ENCODE results near the gene ABCD3. TPM values are rescaled to one million over a fixed set of nuclear protein-coding genes. Genes with fewer than 3 reads are reported as not detected.

Gene ABCD3
- total RNA-seq, 1 experiment from 2014 or later = 93.4 TPM

DNA sequence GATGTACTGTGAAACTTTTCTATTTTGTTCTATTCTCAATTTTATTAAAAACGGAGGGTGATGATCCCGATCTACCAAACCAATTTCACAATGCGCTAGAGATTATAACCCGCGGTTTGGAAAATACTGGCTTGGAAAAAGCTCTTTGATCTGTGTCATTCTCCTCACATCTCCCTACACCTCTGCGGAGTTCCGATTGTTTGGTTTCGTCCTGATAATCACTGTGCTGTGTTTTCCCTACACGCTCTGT, 536 bp upstream of the ABCD3 start:
- no peaks in the 10 kb centered on the region for H3K9me3 Mint-ChIP-seq (ENCODE audit: unreplicated experiment)
- Histone ChIP-seq H3K4me1 (peaks cover 22% of the 10 kb centered on the region), H3K4me3 (ENCODE audit: low read depth, low read length) (peak overlapping the region; percentile 45), H3K9me3 (no peaks in the 10 kb centered on the region), H3K36me3 (ENCODE audit: control insufficient read depth, insufficient read depth, low read length) (no peaks in the 10 kb centered on the region), H3K27me3 (replicated peaks; ENCODE audit: control insufficient read depth, insufficient read depth, low read length) (no peaks in the 10 kb centered on the region)
- DNase-seq = no peak
- no TSS peak for BruUV-seq (replicated peaks)
- intact Hi-C loops (cut with micrococcal nuclease; ENCODE audit: unreplicated experiment) = no loop called here
- no peak for TF ChIP-seq CTCF (IDR thresholded peaks at IDR 0.05; ENCODE audit: insufficient read depth in 1 of 2, low read depth in 1 of 2, low read length in 1 of 2, severe bottlenecking in 1 of 2, unreplicated experiment in 1 of 2)
- POLR2A ChIA-PET = interaction anchor here (0.6 to 1.0 kb wide), 4 partner anchors 33 to 943 kb away, joined by 3 to 5 read pairs (median 4); no protein-coding TSS in a partner anchor
- H3K4me3 Mint-ChIP-seq (ENCODE audit: unreplicated experiment) = no peak overlapping the region
- peaks cover 15% of the 10 kb centered on the region for H3K4me1 Mint-ChIP-seq (ENCODE audit: low read depth, unreplicated experiment)
- H3K27me3 Mint-ChIP-seq (ENCODE audit: insufficient read depth, unreplicated experiment) = no peaks in the 10 kb centered on the region
- no peak overlapping the region for H3K27ac Mint-ChIP-seq (ENCODE audit: unreplicated experiment)
- no peaks in the 10 kb centered on the region for H3K36me3 Mint-ChIP-seq (ENCODE audit: insufficient read depth, unreplicated experiment)
- CTCF ChIA-PET = interaction anchor here (0.7 to 1.0 kb wide), 3 partner anchors 46 to 82 kb away, joined by 4 to 7 read pairs (median 5); no protein-coding TSS in a partner anchor

DNA sequence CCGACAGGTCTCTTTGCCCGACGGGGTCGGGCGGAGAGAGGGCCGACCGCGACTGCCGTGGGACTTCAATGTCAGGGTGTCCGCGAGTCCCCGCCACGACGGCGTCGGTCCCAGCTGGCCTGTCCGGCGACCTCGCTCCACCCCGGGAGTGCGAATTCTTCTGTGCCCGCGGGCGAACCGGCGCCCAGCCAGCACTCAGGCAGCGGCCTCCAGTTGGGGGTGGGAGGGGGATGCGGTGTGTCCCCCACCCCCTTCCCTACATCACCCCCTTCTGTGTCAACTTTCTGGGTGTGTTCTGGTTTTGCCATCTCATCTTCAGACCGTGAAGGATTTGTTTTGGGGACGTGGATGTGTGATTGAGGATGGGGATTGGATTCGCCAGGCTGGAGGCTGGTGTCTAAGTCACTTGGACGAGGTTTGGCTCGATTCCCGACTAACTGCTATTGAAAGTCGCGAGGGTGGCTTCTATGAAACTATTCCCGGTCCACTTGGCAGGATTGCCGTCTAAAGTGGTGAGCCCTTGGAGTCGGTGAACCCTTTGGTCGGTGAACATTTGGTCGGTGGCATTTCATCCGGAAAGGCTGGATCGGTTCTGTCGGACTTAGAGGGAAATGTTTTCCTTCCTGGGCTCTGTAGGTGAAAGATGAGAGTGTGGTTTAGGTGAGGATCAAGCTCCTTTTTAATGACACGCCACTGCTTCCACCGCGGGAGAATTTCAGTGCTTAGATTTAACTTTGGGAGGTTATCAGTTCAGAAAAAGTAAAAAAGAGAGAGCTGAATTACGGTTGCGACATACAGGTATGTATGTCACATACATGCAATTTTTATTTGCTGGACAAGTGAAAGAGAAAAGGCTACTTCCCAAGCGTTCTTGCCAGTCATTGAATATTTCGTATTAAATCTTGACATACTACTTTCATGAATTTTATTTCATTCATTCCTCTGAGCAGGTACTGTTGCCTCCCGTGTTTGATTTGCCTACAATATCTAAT, 771 bp downstream of the ABCD3 start:
- no peaks in the 10 kb centered on the region for H3K9me3 Mint-ChIP-seq (ENCODE audit: unreplicated experiment)
- Histone ChIP-seq H3K4me3 (ENCODE audit: low read depth, low read length) (peak overlapping the region; percentile 87), H3K4me1 (peaks cover 34% of the 10 kb centered on the region), H3K9me3 (no peaks in the 10 kb centered on the region), H3K36me3 (ENCODE audit: control insufficient read depth, insufficient read depth, low read length) (no peaks in the 10 kb centered on the region), H3K27me3 (replicated peaks; ENCODE audit: control insufficient read depth, insufficient read depth, low read length) (no peaks in the 10 kb centered on the region)
- H3K27me3 Mint-ChIP-seq (ENCODE audit: insufficient read depth, unreplicated experiment) = no peaks in the 10 kb centered on the region
- H3K4me1 Mint-ChIP-seq (ENCODE audit: low read depth, unreplicated experiment) = peaks cover 15% of the 10 kb centered on the region
- intact Hi-C loops (cut with micrococcal nuclease; ENCODE audit: unreplicated experiment) = loop anchor here (1.0 to 2.0 kb wide), 5 partner anchors 35 to 82 kb away; no protein-coding TSS in a partner anchor
- TF ChIP-seq CTCF (IDR thresholded peaks at IDR 0.05; ENCODE audit: insufficient read depth in 1 of 2, low read depth in 1 of 2, low read length in 1 of 2, severe bottlenecking in 1 of 2, unreplicated experiment in 1 of 2) = no peak
- peak overlapping the region; percentile 74 for H3K27ac Mint-ChIP-seq (ENCODE audit: unreplicated experiment)
- POLR2A ChIA-PET = interaction anchor here (1.0 kb wide), 1 partner anchor 64 kb away, joined by 3 read pairs; no protein-coding TSS in a partner anchor
- no peaks in the 10 kb centered on the region for H3K36me3 Mint-ChIP-seq (ENCODE audit: insufficient read depth, unreplicated experiment)
- BruUV-seq (replicated peaks) = TSS peak; percentile 41
- peak in 1 of 2 experiments; percentile 7 for DNase-seq
- CTCF ChIA-PET = interaction anchor here (1.0 kb wide), 1 partner anchor 44 kb away, joined by 7 read pairs; no protein-coding TSS in a partner anchor
- no peak overlapping the region for H3K4me3 Mint-ChIP-seq (ENCODE audit: unreplicated experiment)

DNA sequence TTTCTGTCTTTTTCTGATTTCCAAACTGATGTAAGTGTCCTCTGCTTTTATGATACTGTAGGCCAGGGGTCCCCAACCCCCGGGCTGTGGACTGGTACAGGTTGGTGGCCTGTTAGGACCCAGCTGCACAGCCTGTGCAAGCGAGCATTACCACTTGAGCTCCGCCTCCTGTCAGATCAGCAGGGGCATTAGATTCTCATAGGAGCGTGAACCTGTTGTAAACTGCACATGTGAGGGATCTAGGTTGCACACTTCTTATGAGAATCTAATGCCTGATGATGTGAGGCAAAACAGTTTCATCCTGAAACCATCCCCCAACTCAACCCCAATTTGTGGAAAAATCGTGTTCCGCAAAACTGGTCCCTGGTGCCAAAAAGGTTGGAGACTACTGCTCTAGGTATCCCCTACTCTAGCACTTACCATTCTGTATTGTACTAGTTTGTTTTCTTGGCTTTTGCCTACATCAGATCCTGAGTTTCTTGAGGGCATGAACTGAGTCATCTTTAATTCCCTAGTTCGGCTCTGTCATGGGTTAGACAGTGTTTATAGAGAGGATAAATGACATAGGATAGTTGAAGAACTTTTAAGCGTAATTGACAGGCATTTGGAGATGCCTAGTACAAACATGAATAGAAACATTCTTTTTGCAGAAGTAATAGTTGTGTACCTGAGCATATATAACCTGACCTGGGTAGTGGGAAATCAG, 4.1 kb downstream of the ABCD3 start:
- POLR2A ChIA-PET = interaction anchor here (0.8 kb wide), 1 partner anchor 41 kb away, joined by 3 read pairs; no protein-coding TSS in a partner anchor
- no peaks in the 10 kb centered on the region for H3K36me3 Mint-ChIP-seq (ENCODE audit: insufficient read depth, unreplicated experiment)
- BruUV-seq (replicated peaks) = no TSS peak
- H3K9me3 Mint-ChIP-seq (ENCODE audit: unreplicated experiment) = no peaks in the 10 kb centered on the region
- Histone ChIP-seq H3K4me3 (ENCODE audit: low read depth, low read length) (no peak overlapping the region), H3K9me3 (no peaks in the 10 kb centered on the region), H3K36me3 (ENCODE audit: control insufficient read depth, insufficient read depth, low read length) (no peaks in the 10 kb centered on the region), H3K4me1 (peaks cover 38% of the 10 kb centered on the region), H3K27me3 (replicated peaks; ENCODE audit: control insufficient read depth, insufficient read depth, low read length) (no peaks in the 10 kb centered on the region)
- CTCF ChIA-PET = no interaction called here
- H3K4me3 Mint-ChIP-seq (ENCODE audit: unreplicated experiment) = peak overlapping the region; percentile 30
- intact Hi-C loops (cut with micrococcal nuclease; ENCODE audit: unreplicated experiment) = no loop called here
- TF ChIP-seq CTCF (IDR thresholded peaks at IDR 0.05; ENCODE audit: insufficient read depth in 1 of 2, low read depth in 1 of 2, low read length in 1 of 2, severe bottlenecking in 1 of 2, unreplicated experiment in 1 of 2) = no peak
- H3K27me3 Mint-ChIP-seq (ENCODE audit: insufficient read depth, unreplicated experiment) = no peaks in the 10 kb centered on the region
- H3K4me1 Mint-ChIP-seq (ENCODE audit: low read depth, unreplicated experiment) = peaks cover 25% of the 10 kb centered on the region
- DNase-seq = no peak
- no peak overlapping the region for H3K27ac Mint-ChIP-seq (ENCODE audit: unreplicated experiment)

Measured in Caco-2 (cell line).